GM19023 (cell line): ENCODE data around the gene OAS2.

ENCODE experiments used
- ATAC-seq: cut with Tn5 transposase; IDR thresholded peaks from one replicate; pipeline ENCODE4 v1.9.1; 2021; ENCODE audit warnings: mild to moderate bottlenecking, moderate library complexity; ENCODE audit not compliant: unreplicated experiment

Gene OAS2

GRCh38 chr12:112978163-112979040, at the start of gene OAS2:
Gene OAS2, plus strand, starts transcription at chr12:112978519. Its CDS starts 90 bp downstream, at chr12:112978609.
- peak; percentile 87 for ATAC-seq

- no peak for ATAC-seq
These were observed 49.3 kb upstream of the OAS2 start for GRCh38 chr12:112928978-112929377.

- no peak for ATAC-seq
These were observed 48.6 kb upstream of the OAS2 start for GRCh38 chr12:112929715-112930114.

- ATAC-seq: no peak
These were observed 48.0 kb upstream of the OAS2 start for GRCh38 chr12:112930350-112930749.

- ATAC-seq: no peak
These were observed 45.7 kb upstream of the OAS2 start for GRCh38 chr12:112932485-112933128.

GRCh38 chr12:112933129-112933505, 45.2 kb upstream of the OAS2 start:
- no peak for ATAC-seq

GRCh38 chr12:112936264-112936663, 42.1 kb upstream of the OAS2 start:
- ATAC-seq: no peak

GRCh38 chr12:112936927-112937326, 41.4 kb upstream of the OAS2 start:
- ATAC-seq: no peak

GRCh38 chr12:112937741-112938719, 40.3 kb upstream of the OAS2 start, which contains the start of gene OAS3:
Gene OAS3, plus strand, starts transcription at chr12:112938474. Its CDS starts 57 bp downstream, at chr12:112938531.
- no peak for ATAC-seq

GRCh38 chr12:112938751-112939150, 39.6 kb upstream of the OAS2 start:
- no peak for ATAC-seq

GRCh38 chr12:112939761-112940381, 38.4 kb upstream of the OAS2 start:
- ATAC-seq: peak; percentile 57

GRCh38 chr12:112941528-112942335, 36.6 kb upstream of the OAS2 start:
- no peak for ATAC-seq

GRCh38 chr12:112942572-112942971, 35.7 kb upstream of the OAS2 start:
- no peak for ATAC-seq

GRCh38 chr12:112944024-112944690, 34.2 kb upstream of the OAS2 start:
- ATAC-seq: no peak

GRCh38 chr12:112945515-112945914, 32.8 kb upstream of the OAS2 start:
- ATAC-seq: no peak

GRCh38 chr12:112946236-112947000, 31.9 kb upstream of the OAS2 start:
- ATAC-seq: no peak

GRCh38 chr12:112947314-112947713, 31.0 kb upstream of the OAS2 start:
- ATAC-seq: no peak

GRCh38 chr12:112947761-112948160, 30.6 kb upstream of the OAS2 start:
- no peak for ATAC-seq
